K562 (cell line): ENCODE measurements around the gene JUND. TPM values are rescaled to one million over a fixed set of nuclear protein-coding genes. Genes with fewer than 3 reads are reported as not detected.

Experiments used
- BHLHE40 ChIP-seq: IDR thresholded peaks from 2 replicates; pipeline ENCODE4 v1.6.1; 2011; ENCODE audit warnings: low read length, improper control_type of control experiment
- CBX2 ChIP-seq: fragments of 200-600 bp; sonication (generic); IDR thresholded peaks from one replicate; pipeline ENCODE4 v1.6.1; 2012; ENCODE audit warnings: mild to moderate bottlenecking, low read length, inconsistent platforms; ENCODE audit not compliant: insufficient read depth, poor library complexity, severe bottlenecking
- HMGN3 ChIP-seq: IDR thresholded peaks from 2 replicates; pipeline ENCODE4 v1.6.1; 2011; ENCODE audit warnings: borderline replicate concordance, low read depth, mild to moderate bottlenecking, mixed read lengths, low read length; ENCODE audit not compliant: insufficient read length; ENCODE audit errors: extremely low read depth
- JUND ChIP-seq, 2 experiments: IDR thresholded peaks; 2 replicates in 1 of 2; 3 replicates in 1 of 2; pipeline ENCODE4 v1.6.1; 2011; ENCODE audit warnings: borderline replicate concordance in 2 of 2, low read depth in 2 of 2, low read length in 2 of 2, improper control_type of control experiment in 1 of 2, missing biosample characterization in 1 of 2, missing genetic modification characterization in 1 of 2, missing genetic modification reagents in 1 of 2
- KDM4B ChIP-seq, 2 experiments: fragments of 450-650 bp in 1 of 2; sonication (generic) in 1 of 2; IDR thresholded peaks; 2 replicates each; pipeline ENCODE4 v1.6.1; 2016 to 2017; ENCODE audit warnings: borderline replicate concordance in 2 of 2, antibody characterized with exemption in 1 of 2, low read depth in 1 of 2, mild to moderate bottlenecking in 1 of 2
- NR1H2 ChIP-seq: sonication (generic); formaldehyde crosslinking; IDR thresholded peaks from 2 replicates; pipeline ENCODE4 v1.4.0; 2020; ENCODE audit warnings: mild to moderate bottlenecking, missing genetic modification reagents
- NR4A1 ChIP-seq, 2 experiments: fragments of 250-450 bp in 1 of 2; fragments of 450-650 bp in 1 of 2; sonication (Bioruptor Pico) in 1 of 2; IDR thresholded peaks; 2 replicates each; pipeline versions ENCODE4 v1.4.0 to v1.6.1; 2016 to 2020; ENCODE audit warnings: mild to moderate bottlenecking in 2 of 2, missing compliant biosample characterization in 1 of 2, missing genetic modification characterization in 1 of 2, moderate library complexity in 1 of 2
- PHF21A ChIP-seq: fragments of 450-650 bp; IDR thresholded peaks from 2 replicates; pipeline ENCODE4 v1.6.1; 2017; ENCODE audit warnings: low read depth, borderline replicate concordance
- PTRF ChIP-seq: fragments of 450-650 bp; IDR thresholded peaks from 2 replicates; pipeline ENCODE4 v1.6.1; 2016; ENCODE audit warnings: mild to moderate bottlenecking, missing genetic modification characterization, missing compliant biosample characterization
- RFX5 ChIP-seq: IDR thresholded peaks from 2 replicates; pipeline ENCODE4 v1.6.1; 2011; ENCODE audit warnings: low read depth, mild to moderate bottlenecking, improper control_type of control experiment, low read length
- TAF7 ChIP-seq: fragments of 450-650 bp; IDR thresholded peaks from 2 replicates; pipeline ENCODE4 v1.6.1; 2016; ENCODE audit warnings: missing genetic modification characterization, missing compliant biosample characterization
- TGIF2 ChIP-seq: sonication (generic); formaldehyde crosslinking; IDR thresholded peaks from 2 replicates; pipeline ENCODE4 v1.8.1; 2022; ENCODE audit warnings: mild to moderate bottlenecking, missing genetic modification reagents, moderate library complexity
- ZNF133 ChIP-seq: fragments of 250-450 bp; sonication (Bioruptor Pico); IDR thresholded peaks from 2 replicates; pipeline ENCODE4 v1.4.0; 2020; ENCODE audit warnings: mild to moderate bottlenecking
- ZNF316 ChIP-seq: fragments of 450-650 bp; IDR thresholded peaks from 2 replicates; pipeline ENCODE4 v1.6.1; 2016
- ZNF41 ChIP-seq: fragments of 250-450 bp; sonication (Bioruptor Pico); conservative IDR thresholded peaks from 2 replicates; pipeline ENCODE4 v1.4.0; 2020; ENCODE audit warnings: mild to moderate bottlenecking
- ZNF444 ChIP-seq: fragments of 250-450 bp; sonication (Bioruptor Pico); IDR thresholded peaks from 2 replicates; pipeline ENCODE4 v1.4.0; 2020; ENCODE audit warnings: mild to moderate bottlenecking, moderate library complexity
- polyA plus RNA-seq, 8 experiments: library from polyadenylated mRNA; depleted of rRNA in 4 of 8; stranded (reverse) in 5 of 8; unstranded in 3 of 8; fragments of >200 nt; fragmentation: Nextera tagmentation in 2 of 8; fragmentation: Illumina TruSeq in 1 of 8; extraction: Ambion mirVana in 2 of 8; extraction: Trizol in 1 of 8; gene quantifications; 2 replicates each; pipeline versions ENCODE4 v1.2.1 to v1.2.3, GENCODE V29; 2011 to 2014; ENCODE audit warnings: inconsistent platforms in 1 of 8, missing spikeins in 1 of 8
- total RNA-seq, 7 experiments: library from RNA; depleted of rRNA in 6 of 7; stranded (reverse); fragments of >200 nt in 6 of 7; fragmentation: Illumina TruSeq in 2 of 7; extraction: Trizol in 2 of 7; gene quantifications; 2 replicates each; pipeline versions ENCODE4 v1.2.1 to v1.2.3, GENCODE V29; 2011 to 2021; ENCODE audit warnings: low replicate concordance in 1 of 7
- TF ChIP-seq, protein P1 (sequence below): sonication (generic); formaldehyde crosslinking; IDR thresholded peaks from 2 replicates; pipeline ENCODE4 v1.8.0; 2023; ENCODE audit warnings: missing genetic modification reagents, mild to moderate bottlenecking, borderline replicate concordance
- TF ChIP-seq, protein P2 (sequence below): fragments of 450-650 bp; formaldehyde crosslinking; IDR thresholded peaks from 2 replicates; pipeline ENCODE4 v1.4.0; 2022; ENCODE audit warnings: mild to moderate bottlenecking, moderate library complexity

JUND gene
- total and polyA plus RNA-seq, 9 of the 15 experiments (the other 6 are each of a cell fraction or from before 2014, with no cell fraction given) = 6.4 to 286 (median 42.3) TPM

DNA sequence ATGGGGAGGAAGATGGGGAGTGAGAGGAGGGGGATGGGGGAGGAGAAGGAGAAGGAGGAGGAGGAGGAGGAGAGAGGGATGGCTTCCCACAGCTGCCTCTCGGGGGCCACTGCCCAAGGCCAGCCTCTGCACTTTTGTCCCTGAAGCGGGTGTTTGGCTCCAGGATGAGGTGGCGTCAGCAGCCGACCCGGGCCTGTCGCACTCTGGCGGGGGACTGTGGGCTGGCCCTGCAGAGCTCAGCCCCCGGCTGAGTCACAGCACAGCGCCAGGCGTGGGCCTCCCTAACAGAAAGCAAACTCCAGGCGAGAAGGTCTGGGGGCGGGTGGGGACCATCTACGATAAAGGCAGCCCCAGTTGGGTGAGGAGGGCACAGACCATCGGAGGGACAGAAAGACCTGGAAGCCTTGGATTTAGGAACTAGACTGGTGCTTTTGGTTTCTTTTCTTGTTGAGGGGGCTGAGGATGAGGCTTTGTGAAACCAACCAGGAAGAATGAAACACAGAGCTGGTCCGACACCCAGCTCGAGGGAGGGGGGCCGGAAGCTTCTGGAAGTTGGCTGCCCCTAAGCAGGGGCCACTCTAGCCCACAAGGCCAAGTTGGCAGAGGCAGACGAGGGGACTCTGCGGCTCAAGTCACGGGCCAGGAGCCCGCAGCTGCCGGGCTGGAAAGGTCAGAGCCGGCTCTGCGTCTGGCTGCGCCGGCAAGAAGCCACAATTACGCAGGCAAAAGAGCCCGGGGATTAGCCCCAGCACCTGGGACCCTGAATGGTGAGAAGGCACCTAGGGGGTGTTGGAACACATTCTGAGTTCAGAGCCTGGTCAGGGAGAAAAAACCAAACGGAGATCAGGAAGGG, 23.3 kb upstream of the JUND start (continued):
- TF ChIP-seq, protein P1, sequence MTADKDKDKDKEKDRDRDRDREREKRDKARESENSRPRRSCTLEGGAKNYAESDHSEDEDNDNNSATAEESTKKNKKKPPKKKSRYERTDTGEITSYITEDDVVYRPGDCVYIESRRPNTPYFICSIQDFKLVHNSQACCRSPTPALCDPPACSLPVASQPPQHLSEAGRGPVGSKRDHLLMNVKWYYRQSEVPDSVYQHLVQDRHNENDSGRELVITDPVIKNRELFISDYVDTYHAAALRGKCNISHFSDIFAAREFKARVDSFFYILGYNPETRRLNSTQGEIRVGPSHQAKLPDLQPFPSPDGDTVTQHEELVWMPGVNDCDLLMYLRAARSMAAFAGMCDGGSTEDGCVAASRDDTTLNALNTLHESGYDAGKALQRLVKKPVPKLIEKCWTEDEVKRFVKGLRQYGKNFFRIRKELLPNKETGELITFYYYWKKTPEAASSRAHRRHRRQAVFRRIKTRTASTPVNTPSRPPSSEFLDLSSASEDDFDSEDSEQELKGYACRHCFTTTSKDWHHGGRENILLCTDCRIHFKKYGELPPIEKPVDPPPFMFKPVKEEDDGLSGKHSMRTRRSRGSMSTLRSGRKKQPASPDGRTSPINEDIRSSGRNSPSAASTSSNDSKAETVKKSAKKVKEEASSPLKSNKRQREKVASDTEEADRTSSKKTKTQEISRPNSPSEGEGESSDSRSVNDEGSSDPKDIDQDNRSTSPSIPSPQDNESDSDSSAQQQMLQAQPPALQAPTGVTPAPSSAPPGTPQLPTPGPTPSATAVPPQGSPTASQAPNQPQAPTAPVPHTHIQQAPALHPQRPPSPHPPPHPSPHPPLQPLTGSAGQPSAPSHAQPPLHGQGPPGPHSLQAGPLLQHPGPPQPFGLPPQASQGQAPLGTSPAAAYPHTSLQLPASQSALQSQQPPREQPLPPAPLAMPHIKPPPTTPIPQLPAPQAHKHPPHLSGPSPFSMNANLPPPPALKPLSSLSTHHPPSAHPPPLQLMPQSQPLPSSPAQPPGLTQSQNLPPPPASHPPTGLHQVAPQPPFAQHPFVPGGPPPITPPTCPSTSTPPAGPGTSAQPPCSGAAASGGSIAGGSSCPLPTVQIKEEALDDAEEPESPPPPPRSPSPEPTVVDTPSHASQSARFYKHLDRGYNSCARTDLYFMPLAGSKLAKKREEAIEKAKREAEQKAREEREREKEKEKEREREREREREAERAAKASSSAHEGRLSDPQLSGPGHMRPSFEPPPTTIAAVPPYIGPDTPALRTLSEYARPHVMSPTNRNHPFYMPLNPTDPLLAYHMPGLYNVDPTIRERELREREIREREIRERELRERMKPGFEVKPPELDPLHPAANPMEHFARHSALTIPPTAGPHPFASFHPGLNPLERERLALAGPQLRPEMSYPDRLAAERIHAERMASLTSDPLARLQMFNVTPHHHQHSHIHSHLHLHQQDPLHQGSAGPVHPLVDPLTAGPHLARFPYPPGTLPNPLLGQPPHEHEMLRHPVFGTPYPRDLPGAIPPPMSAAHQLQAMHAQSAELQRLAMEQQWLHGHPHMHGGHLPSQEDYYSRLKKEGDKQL (CRISPR knock-in tag) = no peak
- peak; percentile 78 for TF ChIP-seq HMGN3
- TF ChIP-seq ZNF41 (CRISPR knock-in tag) = no peak; the same call in 1 of the 2 replicates
- no peak for TF ChIP-seq NR1H2 (CRISPR knock-in tag)
- TF ChIP-seq, protein P2, sequence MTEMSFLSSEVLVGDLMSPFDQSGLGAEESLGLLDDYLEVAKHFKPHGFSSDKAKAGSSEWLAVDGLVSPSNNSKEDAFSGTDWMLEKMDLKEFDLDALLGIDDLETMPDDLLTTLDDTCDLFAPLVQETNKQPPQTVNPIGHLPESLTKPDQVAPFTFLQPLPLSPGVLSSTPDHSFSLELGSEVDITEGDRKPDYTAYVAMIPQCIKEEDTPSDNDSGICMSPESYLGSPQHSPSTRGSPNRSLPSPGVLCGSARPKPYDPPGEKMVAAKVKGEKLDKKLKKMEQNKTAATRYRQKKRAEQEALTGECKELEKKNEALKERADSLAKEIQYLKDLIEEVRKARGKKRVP (CRISPR knock-in tag) = no peak; the same call in 1 of the 2 replicates
- TF ChIP-seq PHF21A = 0 out of 2 replicates have a peak, but pooled peaks have one; percentile 60
- no peak for TF ChIP-seq CBX2
- no peak for TF ChIP-seq RFX5
- TF ChIP-seq KDM4B (IDR thresholded peaks at IDR 0.05; ENCODE audit: borderline replicate concordance in 2 of 2, low read depth in 1 of 2) = peak in 1 of 2 experiments; percentile 41; a peak in 1 of 4 replicates
- 0 out of 2 replicates have a peak, but pooled peaks have one; percentile 6 for TF ChIP-seq ZNF316
- TF ChIP-seq BHLHE40 = peak; percentile 11; the same call in 1 of the 2 replicates
- no peak for TF ChIP-seq ZNF444 (CRISPR knock-in tag)
- TF ChIP-seq PTRF (tag) = no peak
- peak; percentile 90 for TF ChIP-seq JUND (IDR thresholded peaks at IDR 0.05; ENCODE audit: borderline replicate concordance, low read depth, low read length)
- no peak for TF ChIP-seq JUND (tag; IDR thresholded peaks at IDR 0.05; ENCODE audit: borderline replicate concordance, low read depth, low read length)
- peak; percentile 69 for TF ChIP-seq TAF7
- no peak for TF ChIP-seq NR4A1 (CRISPR knock-in tag; IDR thresholded peaks at IDR 0.05)
- TF ChIP-seq NR4A1 (tag; IDR thresholded peaks at IDR 0.05) = no peak
- TF ChIP-seq TGIF2 (CRISPR knock-in tag) = no peak
- no peak for TF ChIP-seq ZNF133 (CRISPR knock-in tag)
